ENCODE results near the gene TMOD1.

Gene TMOD1

GRCh38 chr9:97536480-97536879 is 35.0 kb downstream of the TMOD1 start:
- DNase-seq, result no peak
- Histone ChIP-seq H3K4me1 (ENCODE audit: control extremely low read depth in 1 of 4, control insufficient read depth in 4 of 4, insufficient read depth in 4 of 4, low read length in 3 of 4) (no peaks in the 10 kb centered on the region), H3K36me3 (ENCODE audit: control insufficient read depth in 4 of 4, insufficient read depth in 4 of 4, low read length in 3 of 4) (no peaks in the 10 kb centered on the region), H3K27ac (ENCODE audit: insufficient read depth in 1 of 2, low read depth in 1 of 2, low read length in 2 of 2, poor library complexity in 1 of 2, severe bottlenecking in 2 of 2) (no peak overlapping the region), H3K27me3 (replicated peaks in 2 of 5; ENCODE audit: control insufficient read depth in 4 of 5, insufficient read depth in 5 of 5, low read length in 4 of 5) (peaks cover 0 to 3% (median 0%) of the 10 kb centered on the region in 5 experiments), H3K9me3 (ENCODE audit: control extremely low read depth in 1 of 5, control insufficient read depth in 4 of 5, insufficient read depth in 2 of 5, low read depth in 1 of 5, low read length in 4 of 5) (peaks cover 0 to 6% (median 0%) of the 10 kb centered on the region in 5 experiments), H3K4me3 (ENCODE audit: control insufficient read depth in 1 of 7, extremely low read depth in 1 of 7, insufficient read depth in 4 of 7, low read depth in 2 of 7, low read length in 6 of 7) (no peak overlapping the region)
- CTCF ChIA-PET, result interaction anchor here (1.4 kb wide), 1 partner anchor 12 kb away, joined by 3 read pairs; no protein-coding TSS in a partner anchor
- POLR2A ChIA-PET, result no interaction called here
- 100% methylated on average over 3 of the region's 9 CpGs for whole genome bisulfite sequencing (ENCODE audit: insufficient coverage)

GRCh38 chr9:97543561-97543960 is 42.1 kb downstream of the TMOD1 start:
- Histone ChIP-seq H3K4me3 (ENCODE audit: control insufficient read depth in 1 of 7, extremely low read depth in 1 of 7, insufficient read depth in 4 of 7, low read depth in 2 of 7, low read length in 6 of 7) (no peak overlapping the region), H3K27me3 (replicated peaks in 2 of 5; ENCODE audit: control insufficient read depth in 4 of 5, insufficient read depth in 5 of 5, low read length in 4 of 5) (no peaks in the 10 kb centered on the region), H3K27ac (ENCODE audit: insufficient read depth in 1 of 2, low read depth in 1 of 2, low read length in 2 of 2, poor library complexity in 1 of 2, severe bottlenecking in 2 of 2) (no peak overlapping the region), H3K36me3 (ENCODE audit: control insufficient read depth in 4 of 4, insufficient read depth in 4 of 4, low read length in 3 of 4) (no peaks in the 10 kb centered on the region), H3K4me1 (ENCODE audit: control extremely low read depth in 1 of 4, control insufficient read depth in 4 of 4, insufficient read depth in 4 of 4, low read length in 3 of 4) (no peaks in the 10 kb centered on the region), H3K9me3 (ENCODE audit: control extremely low read depth in 1 of 5, control insufficient read depth in 4 of 5, insufficient read depth in 2 of 5, low read depth in 1 of 5, low read length in 4 of 5) (no peaks in the 10 kb centered on the region)
- CTCF ChIA-PET, result interaction anchor here (1.2 kb wide), 1 partner anchor 16 kb away, joined by 4 read pairs; no protein-coding TSS in a partner anchor
- POLR2A ChIA-PET, result no interaction called here
- DNase-seq, result no peak
- WGBS (ENCODE audit: insufficient coverage), result 100% methylated on average over 1 of the region's 1 CpG

GRCh38 chr9:97545486-97545885 is 44.0 kb downstream of the TMOD1 start:
- WGBS (ENCODE audit: insufficient coverage), result 96% methylated on average over 8 of the region's 8 CpGs
- Histone ChIP-seq H3K27ac (ENCODE audit: insufficient read depth in 1 of 2, low read depth in 1 of 2, low read length in 2 of 2, poor library complexity in 1 of 2, severe bottlenecking in 2 of 2) (no peak overlapping the region), H3K27me3 (replicated peaks in 2 of 5; ENCODE audit: control insufficient read depth in 4 of 5, insufficient read depth in 5 of 5, low read length in 4 of 5) (no peaks in the 10 kb centered on the region), H3K36me3 (ENCODE audit: control insufficient read depth in 4 of 4, insufficient read depth in 4 of 4, low read length in 3 of 4) (no peaks in the 10 kb centered on the region), H3K4me3 (ENCODE audit: control insufficient read depth in 1 of 7, extremely low read depth in 1 of 7, insufficient read depth in 4 of 7, low read depth in 2 of 7, low read length in 6 of 7) (no peak overlapping the region), H3K9me3 (ENCODE audit: control extremely low read depth in 1 of 5, control insufficient read depth in 4 of 5, insufficient read depth in 2 of 5, low read depth in 1 of 5, low read length in 4 of 5) (no peaks in the 10 kb centered on the region), H3K4me1 (ENCODE audit: control extremely low read depth in 1 of 4, control insufficient read depth in 4 of 4, insufficient read depth in 4 of 4, low read length in 3 of 4) (no peaks in the 10 kb centered on the region)
- DNase-seq, result no peak
- POLR2A ChIA-PET, result no interaction called here
- CTCF ChIA-PET, result interaction anchor here (1.5 kb wide), 1 partner anchor 76 kb away, joined by 3 read pairs; no protein-coding TSS in a partner anchor

GRCh38 chr9:97547098-97547829 is 45.8 kb downstream of the TMOD1 start:
- H3K36me3 ChIP-seq (ENCODE audit: control insufficient read depth in 4 of 4, insufficient read depth in 4 of 4, low read length in 3 of 4), result no peaks in the 10 kb centered on the region
- ChIA-PET CTCF (interaction anchor here (1.1 to 1.6 kb wide), 2 partner anchors 28 to 51 kb away, joined by 3 to 4 read pairs; no protein-coding TSS in a partner anchor), POLR2A (no interaction called here)
- WGBS (ENCODE audit: insufficient coverage), result 90% methylated on average over 2 of the region's 3 CpGs
- H3K27me3 ChIP-seq (replicated peaks in 2 of 5; ENCODE audit: control insufficient read depth in 4 of 5, insufficient read depth in 5 of 5, low read length in 4 of 5), result no peaks in the 10 kb centered on the region
- DNase-seq, result no peak
- H3K27ac ChIP-seq (ENCODE audit: insufficient read depth in 1 of 2, low read depth in 1 of 2, low read length in 2 of 2, poor library complexity in 1 of 2, severe bottlenecking in 2 of 2), result no peak overlapping the region
- H3K4me3 ChIP-seq (ENCODE audit: control insufficient read depth in 1 of 7, extremely low read depth in 1 of 7, insufficient read depth in 4 of 7, low read depth in 2 of 7, low read length in 6 of 7), result no peak overlapping the region
- H3K9me3 ChIP-seq (ENCODE audit: control extremely low read depth in 1 of 5, control insufficient read depth in 4 of 5, insufficient read depth in 2 of 5, low read depth in 1 of 5, low read length in 4 of 5), result no peaks in the 10 kb centered on the region
- no peaks in the 10 kb centered on the region for H3K4me1 ChIP-seq (ENCODE audit: control extremely low read depth in 1 of 4, control insufficient read depth in 4 of 4, insufficient read depth in 4 of 4, low read length in 3 of 4)

- no peak for DNase-seq
- H3K27me3 ChIP-seq (replicated peaks in 2 of 5; ENCODE audit: control insufficient read depth in 4 of 5, insufficient read depth in 5 of 5, low read length in 4 of 5), result peaks cover 0 to 3% (median 0%) of the 10 kb centered on the region in 5 experiments
- no peak overlapping the region for H3K27ac ChIP-seq (ENCODE audit: insufficient read depth in 1 of 2, low read depth in 1 of 2, low read length in 2 of 2, poor library complexity in 1 of 2, severe bottlenecking in 2 of 2)
- ChIA-PET CTCF (interaction anchor here (1.1 to 1.6 kb wide), 3 partner anchors 11 to 50 kb away, joined by 3 to 4 read pairs (median 3); no protein-coding TSS in a partner anchor), POLR2A (no interaction called here)
- no peaks in the 10 kb centered on the region for H3K4me1 ChIP-seq (ENCODE audit: control extremely low read depth in 1 of 4, control insufficient read depth in 4 of 4, insufficient read depth in 4 of 4, low read length in 3 of 4)
- WGBS (ENCODE audit: insufficient coverage), result 100% methylated on average over 2 of the region's 5 CpGs
- no peaks in the 10 kb centered on the region for H3K36me3 ChIP-seq (ENCODE audit: control insufficient read depth in 4 of 4, insufficient read depth in 4 of 4, low read length in 3 of 4)
- H3K9me3 ChIP-seq (ENCODE audit: control extremely low read depth in 1 of 5, control insufficient read depth in 4 of 5, insufficient read depth in 2 of 5, low read depth in 1 of 5, low read length in 4 of 5), result no peaks in the 10 kb centered on the region
- H3K4me3 ChIP-seq (ENCODE audit: control insufficient read depth in 1 of 7, extremely low read depth in 1 of 7, insufficient read depth in 4 of 7, low read depth in 2 of 7, low read length in 6 of 7), result no peak overlapping the region
Observed at GRCh38 chr9:97548379-97548778, 46.9 kb downstream of the TMOD1 start.

- Histone ChIP-seq H3K4me1 (ENCODE audit: control extremely low read depth in 1 of 4, control insufficient read depth in 4 of 4, insufficient read depth in 4 of 4, low read length in 3 of 4) (no peaks in the 10 kb centered on the region), H3K4me3 (ENCODE audit: control insufficient read depth in 1 of 7, extremely low read depth in 1 of 7, insufficient read depth in 4 of 7, low read depth in 2 of 7, low read length in 6 of 7) (no peak overlapping the region), H3K27ac (ENCODE audit: insufficient read depth in 1 of 2, low read depth in 1 of 2, low read length in 2 of 2, poor library complexity in 1 of 2, severe bottlenecking in 2 of 2) (no peak overlapping the region), H3K36me3 (ENCODE audit: control insufficient read depth in 4 of 4, insufficient read depth in 4 of 4, low read length in 3 of 4) (no peaks in the 10 kb centered on the region), H3K27me3 (replicated peaks in 2 of 5; ENCODE audit: control insufficient read depth in 4 of 5, insufficient read depth in 5 of 5, low read length in 4 of 5) (peaks cover 0 to 3% (median 0%) of the 10 kb centered on the region in 5 experiments), H3K9me3 (ENCODE audit: control extremely low read depth in 1 of 5, control insufficient read depth in 4 of 5, insufficient read depth in 2 of 5, low read depth in 1 of 5, low read length in 4 of 5) (no peaks in the 10 kb centered on the region)
- CTCF ChIA-PET, result interaction anchor here (0.9 to 1.1 kb wide), 2 partner anchors 12 to 81 kb away, joined by 3 read pairs; no protein-coding TSS in a partner anchor
- no peak for DNase-seq
- WGBS (ENCODE audit: insufficient coverage), result 100% methylated on average over 2 of the region's 3 CpGs
- POLR2A ChIA-PET, result no interaction called here
Observed at GRCh38 chr9:97548819-97549540, 47.5 kb downstream of the TMOD1 start.

- no peak overlapping the region for H3K27ac ChIP-seq (ENCODE audit: insufficient read depth in 1 of 2, low read depth in 1 of 2, low read length in 2 of 2, poor library complexity in 1 of 2, severe bottlenecking in 2 of 2)
- POLR2A ChIA-PET, result no interaction called here
- H3K36me3 ChIP-seq (ENCODE audit: control insufficient read depth in 4 of 4, insufficient read depth in 4 of 4, low read length in 3 of 4), result no peaks in the 10 kb centered on the region
- peaks cover 0 to 3% (median 0%) of the 10 kb centered on the region in 5 experiments for H3K27me3 ChIP-seq (replicated peaks in 2 of 5; ENCODE audit: control insufficient read depth in 4 of 5, insufficient read depth in 5 of 5, low read length in 4 of 5)
- DNase-seq, result no peak
- no peak overlapping the region for H3K4me3 ChIP-seq (ENCODE audit: control insufficient read depth in 1 of 7, extremely low read depth in 1 of 7, insufficient read depth in 4 of 7, low read depth in 2 of 7, low read length in 6 of 7)
- CTCF ChIA-PET, result no interaction called here
- WGBS (ENCODE audit: insufficient coverage), result 100% methylated on average over 1 of the region's 1 CpG
- no peaks in the 10 kb centered on the region for H3K4me1 ChIP-seq (ENCODE audit: control extremely low read depth in 1 of 4, control insufficient read depth in 4 of 4, insufficient read depth in 4 of 4, low read length in 3 of 4)
- H3K9me3 ChIP-seq (ENCODE audit: control extremely low read depth in 1 of 5, control insufficient read depth in 4 of 5, insufficient read depth in 2 of 5, low read depth in 1 of 5, low read length in 4 of 5), result no peaks in the 10 kb centered on the region
Observed at GRCh38 chr9:97550386-97550785, 48.9 kb downstream of the TMOD1 start.

Data from common myeloid progenitor, CD34-positive (primary cell).